CD4-positive, CD25-positive, alpha-beta regulatory T cell (primary cell): Measurements from ENCODE around the gene KBTBD13. TPM values are rescaled to one million over a fixed set of nuclear protein-coding genes. Genes with fewer than 3 reads are reported as not detected.
"Not testable (repeated sequence)": the region's sequence is repeated elsewhere in the genome, so short reads cannot be mapped to it uniquely, and the experiment has no call there.

Source experiments
- ATAC-seq, 2 donors: fragments of 150-1000 bp; cut with Tn5 transposase; one replicate each; pipeline ENCODE4 v1.10.0; 2021; ENCODE audit warnings: low read depth in 2 of 2, moderate number of reproducible peaks in 2 of 2, moderate library complexity in 1 of 2
- DNase-seq, 3 donors: peaks; one replicate each; pipeline versions ENCODE4 v3.0.0 to v3.0.0-alpha.2; 2012 to 2022; ENCODE audit warnings: mixed read lengths in 1 of 3
- H3K27ac ChIP-seq: one replicate; pipeline ENCODE4 v1.7.0; 2013; ENCODE audit warnings: mild to moderate bottlenecking, low read length; ENCODE audit not compliant: insufficient read depth, poor library complexity, severe bottlenecking
- H3K27me3 ChIP-seq: one replicate; pipeline ENCODE4 v1.7.0; 2013; ENCODE audit warnings: low read length; ENCODE audit not compliant: control insufficient read depth, insufficient read depth
- H3K36me3 ChIP-seq: one replicate; pipeline ENCODE4 v1.7.0; 2013; ENCODE audit warnings: mild to moderate bottlenecking, low read length, moderate library complexity; ENCODE audit not compliant: control insufficient read depth, insufficient read depth
- H3K4me1 ChIP-seq: 2 replicates; pipeline ENCODE4 v1.7.0; 2013; ENCODE audit warnings: mild to moderate bottlenecking, low read length; ENCODE audit not compliant: insufficient read depth, control insufficient read depth, poor library complexity, severe bottlenecking
- H3K4me3 ChIP-seq: one replicate; pipeline ENCODE4 v1.7.0; 2013; ENCODE audit warnings: low read depth, mild to moderate bottlenecking, low read length, moderate library complexity
- H3K9me3 ChIP-seq, 2 experiments: 1 replicate in 1 of 2; 2 replicates in 1 of 2; pipeline ENCODE4 v1.7.0; 2013; ENCODE audit warnings: low read length in 2 of 2, mild to moderate bottlenecking in 1 of 2, moderate library complexity in 1 of 2; ENCODE audit not compliant: control insufficient read depth in 2 of 2
- H3K27ac Mint-ChIP-seq, 3 donors: one replicate each; pipeline ENCODE4 v1.8.0; 2020 to 2022; ENCODE audit warnings: mild to moderate bottlenecking in 3 of 3, mixed read lengths in 3 of 3, moderate library complexity in 2 of 3
- H3K27me3 Mint-ChIP-seq: one replicate; pipeline ENCODE4 v1.8.0; 2022; ENCODE audit warnings: mild to moderate bottlenecking, mixed read lengths
- H3K36me3 Mint-ChIP-seq: one replicate; pipeline ENCODE4 v1.8.0; 2020; ENCODE audit warnings: mixed read lengths
- H3K4me1 Mint-ChIP-seq, 4 donors: one replicate each; pipeline ENCODE4 v1.8.0; 2020 to 2022; ENCODE audit warnings: mixed read lengths in 4 of 4, mild to moderate bottlenecking in 1 of 4
- H3K4me3 Mint-ChIP-seq, 4 donors: one replicate each; pipeline ENCODE4 v1.8.0; 2020 to 2022; ENCODE audit warnings: mild to moderate bottlenecking in 4 of 4, mixed read lengths in 4 of 4, moderate library complexity in 3 of 4
- H3K9me3 Mint-ChIP-seq, 7 donors: one replicate each; pipeline ENCODE4 v1.8.0; 2020 to 2022; ENCODE audit warnings: mixed read lengths in 7 of 7, mild to moderate bottlenecking in 3 of 7, moderate library complexity in 2 of 7
- polyA plus RNA-seq, 4 donors: library from polyadenylated mRNA; unstranded; fragments of 300-500 nt; fragmentation: Illumina TruSeq; gene quantifications; one replicate each; pipeline ENCODE4 v1.2.3, GENCODE V29; 2021
- total RNA-seq: library from RNA; stranded (reverse); gene quantifications from one replicate; pipeline ENCODE4 v1.2.3, GENCODE V29; 2022

Gene KBTBD13
- total and polyA plus RNA-seq, 5 donors from 2014 or later, result not detected

DNA sequence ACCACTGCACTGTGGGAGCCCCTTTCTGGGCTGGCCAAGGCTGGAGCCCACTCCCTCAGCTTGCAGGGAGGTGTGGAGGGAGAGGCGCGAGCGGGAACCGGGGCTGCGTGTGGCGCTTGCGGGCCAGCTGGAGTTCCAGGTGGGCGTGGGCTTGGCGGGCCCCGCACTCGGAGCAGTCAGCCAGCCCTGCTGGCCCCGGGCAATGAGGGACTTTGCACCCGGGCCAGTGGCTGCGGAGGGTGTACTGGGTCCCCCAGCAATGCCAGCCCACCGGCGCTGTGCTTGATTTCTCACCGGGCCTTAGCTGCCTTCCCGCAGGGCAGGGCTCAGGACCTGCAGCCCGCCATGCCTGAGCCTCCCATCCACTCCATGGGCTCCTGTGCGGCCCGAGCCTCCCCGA lies 1.6 kb upstream of the KBTBD13 start:
- not testable (repeated sequence) for H3K27me3 ChIP-seq, H3K36me3 ChIP-seq, H3K9me3 ChIP-seq, H3K4me3 ChIP-seq, H3K27ac ChIP-seq, ATAC-seq, H3K27ac Mint-ChIP-seq, H3K4me3 Mint-ChIP-seq, H3K9me3 Mint-ChIP-seq, DNase-seq, H3K36me3 Mint-ChIP-seq, H3K4me1 ChIP-seq, H3K4me1 Mint-ChIP-seq
- H3K27me3 Mint-ChIP-seq, result peaks cover 13% of the 10 kb centered on the region

DNA sequence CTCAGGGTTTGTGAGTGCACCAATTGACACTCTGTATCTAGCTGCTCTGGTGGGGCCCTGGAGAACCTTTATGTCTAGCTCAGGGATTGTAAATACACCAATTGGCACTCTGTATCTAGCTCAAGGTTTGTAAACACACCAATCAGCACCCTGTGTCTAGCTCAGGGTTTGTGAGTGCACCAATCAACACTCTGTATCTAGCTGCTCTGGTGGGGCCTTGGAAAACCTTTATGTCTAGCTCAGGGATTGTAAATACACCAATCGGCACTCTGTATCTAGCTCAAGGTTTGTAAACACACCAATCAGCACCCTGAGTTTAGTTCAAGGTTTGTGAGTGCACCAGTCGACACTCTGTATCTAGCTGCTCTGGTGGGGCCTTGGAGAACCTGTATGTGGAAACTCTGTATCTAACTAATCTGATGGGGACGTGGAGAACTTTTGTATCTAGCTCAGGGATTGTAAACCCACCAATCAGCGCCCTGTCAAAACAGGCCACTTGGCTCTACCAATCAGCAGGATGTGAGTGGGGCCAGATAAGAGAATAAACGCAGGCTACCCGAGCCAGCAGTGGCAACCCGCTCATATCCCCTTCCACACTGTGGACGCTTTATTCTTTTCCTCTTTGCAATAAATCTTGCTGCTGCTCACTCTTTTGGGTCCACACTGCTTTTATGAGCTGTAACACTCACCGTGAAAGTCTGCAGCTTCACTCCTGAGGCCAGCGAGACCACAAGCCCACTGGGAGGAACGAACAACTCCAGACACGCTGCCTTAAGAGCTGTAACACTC lies 745 bp upstream of the KBTBD13 start:
- not testable (repeated sequence) for H3K36me3 Mint-ChIP-seq, H3K4me3 Mint-ChIP-seq, DNase-seq, H3K4me3 ChIP-seq, H3K4me1 ChIP-seq, ATAC-seq, H3K9me3 ChIP-seq, H3K27me3 ChIP-seq, H3K27ac ChIP-seq, H3K9me3 Mint-ChIP-seq, H3K27ac Mint-ChIP-seq, H3K4me1 Mint-ChIP-seq, H3K36me3 ChIP-seq
- peaks cover 19% of the 10 kb centered on the region for H3K27me3 Mint-ChIP-seq

DNA sequence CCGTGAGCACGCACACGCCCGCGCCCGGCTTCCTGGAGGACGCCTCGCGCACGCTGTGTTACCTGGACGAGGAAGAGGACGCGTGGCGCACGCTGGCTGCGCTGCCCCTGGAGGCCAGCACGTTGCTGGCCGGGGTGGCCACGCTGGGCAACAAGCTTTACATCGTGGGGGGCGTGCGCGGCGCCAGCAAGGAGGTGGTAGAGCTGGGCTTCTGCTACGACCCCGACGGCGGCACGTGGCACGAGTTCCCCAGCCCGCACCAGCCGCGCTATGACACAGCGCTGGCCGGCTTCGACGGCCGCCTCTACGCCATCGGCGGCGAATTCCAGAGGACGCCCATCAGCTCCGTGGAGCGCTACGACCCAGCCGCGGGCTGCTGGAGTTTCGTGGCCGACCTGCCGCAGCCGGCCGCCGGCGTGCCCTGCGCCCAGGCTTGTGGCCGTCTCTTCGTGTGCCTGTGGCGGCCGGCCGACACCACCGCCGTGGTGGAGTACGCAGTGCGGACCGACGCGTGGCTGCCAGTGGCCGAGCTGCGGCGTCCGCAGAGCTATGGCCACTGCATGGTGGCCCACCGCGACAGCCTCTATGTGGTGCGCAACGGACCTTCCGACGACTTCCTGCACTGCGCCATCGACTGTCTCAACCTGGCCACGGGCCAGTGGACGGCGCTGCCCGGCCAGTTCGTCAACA lies 890 bp downstream of the KBTBD13 start:
- Histone ChIP-seq H3K4me3 (no peak overlapping the region), H3K27me3 (peaks cover 3% of the 10 kb centered on the region), H3K4me1 (peaks cover 5% of the 10 kb centered on the region), H3K9me3 (no peaks in the 10 kb centered on the region), H3K36me3 (no peaks in the 10 kb centered on the region), H3K27ac (no peak overlapping the region)
- Mint-ChIP-seq H3K36me3 (no peaks in the 10 kb centered on the region), H3K27me3 (peaks cover 30% of the 10 kb centered on the region), H3K4me3 (peak overlapping the region in 2 of 4 donors; percentile 56), H3K9me3 (peaks cover 0 to 3% (median 0%) of the 10 kb centered on the region in 7 donors), H3K4me1 (peaks cover 0 to 13% (median 1%) of the 10 kb centered on the region in 4 donors), H3K27ac (no peak overlapping the region)
- ATAC-seq (no peak), DNase-seq (no peak)

DNA sequence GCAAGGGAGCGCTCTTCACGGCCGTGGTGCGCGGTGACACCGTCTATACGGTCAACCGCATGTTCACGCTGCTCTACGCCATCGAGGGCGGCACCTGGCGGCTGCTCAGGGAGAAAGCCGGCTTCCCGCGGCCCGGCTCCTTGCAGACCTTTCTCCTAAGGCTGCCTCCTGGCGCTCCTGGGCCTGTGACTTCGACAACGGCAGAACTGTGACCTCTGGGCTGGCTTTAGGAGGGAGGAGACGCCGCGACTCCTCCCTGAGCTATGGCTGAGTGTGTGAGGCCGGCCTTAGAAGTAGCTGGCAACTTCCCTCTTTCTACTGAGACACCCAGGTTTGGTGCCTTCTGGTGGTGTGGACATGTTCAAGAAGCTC lies 1.4 kb downstream of the KBTBD13 start:
- H3K36me3 Mint-ChIP-seq, result no peaks in the 10 kb centered on the region
- no peak overlapping the region for H3K27ac Mint-ChIP-seq
- H3K4me3 Mint-ChIP-seq, result peak overlapping the region in 3 of 4 donors; percentile 45 to 56 (median 56)
- Histone ChIP-seq H3K27me3 (peaks cover 3% of the 10 kb centered on the region), H3K27ac (no peak overlapping the region), H3K4me1 (peaks cover 9% of the 10 kb centered on the region), H3K36me3 (no peaks in the 10 kb centered on the region), H3K9me3 (no peaks in the 10 kb centered on the region), H3K4me3 (no peak overlapping the region)
- ATAC-seq, result no peak
- peaks cover 0 to 19% (median 4%) of the 10 kb centered on the region in 4 donors for H3K4me1 Mint-ChIP-seq
- peaks cover 0 to 3% (median 0%) of the 10 kb centered on the region in 7 donors for H3K9me3 Mint-ChIP-seq
- peaks cover 36% of the 10 kb centered on the region for H3K27me3 Mint-ChIP-seq
- peak; percentile 16 to 64 (median 36) for DNase-seq

DNA sequence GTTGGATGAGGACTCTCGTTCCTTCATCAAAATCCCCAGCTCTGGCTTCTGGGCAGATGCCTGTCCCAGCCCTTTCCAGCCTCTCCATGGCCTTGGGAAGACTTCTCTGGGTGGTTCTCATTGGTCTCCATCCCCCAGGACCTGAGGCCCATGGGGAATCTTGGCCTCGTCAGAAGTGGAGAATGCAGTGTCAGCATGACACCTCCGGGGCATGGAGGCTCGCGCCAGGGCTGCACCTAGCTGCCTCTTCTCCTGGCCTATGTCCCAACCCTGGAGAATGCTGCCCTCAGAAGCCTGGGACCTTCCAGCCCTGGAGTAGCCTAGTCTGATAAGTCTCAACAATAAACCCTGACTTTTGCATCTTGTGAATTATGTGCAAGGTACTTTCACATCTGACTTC lies 3.0 kb downstream of the KBTBD13 start:
- Mint-ChIP-seq H3K4me3 (no peak overlapping the region), H3K27me3 (peaks cover 36% of the 10 kb centered on the region), H3K4me1 (peaks cover 0 to 19% (median 4%) of the 10 kb centered on the region in 4 donors), H3K27ac (no peak overlapping the region), H3K36me3 (no peaks in the 10 kb centered on the region), H3K9me3 (peaks cover 0 to 3% (median 0%) of the 10 kb centered on the region in 7 donors)
- Histone ChIP-seq H3K27ac (no peak overlapping the region), H3K9me3 (no peaks in the 10 kb centered on the region), H3K27me3 (peaks cover 8% of the 10 kb centered on the region), H3K4me3 (no peak overlapping the region), H3K4me1 (peaks cover 9% of the 10 kb centered on the region), H3K36me3 (no peaks in the 10 kb centered on the region)
- ATAC-seq (no peak), DNase-seq (no peak)

DNA sequence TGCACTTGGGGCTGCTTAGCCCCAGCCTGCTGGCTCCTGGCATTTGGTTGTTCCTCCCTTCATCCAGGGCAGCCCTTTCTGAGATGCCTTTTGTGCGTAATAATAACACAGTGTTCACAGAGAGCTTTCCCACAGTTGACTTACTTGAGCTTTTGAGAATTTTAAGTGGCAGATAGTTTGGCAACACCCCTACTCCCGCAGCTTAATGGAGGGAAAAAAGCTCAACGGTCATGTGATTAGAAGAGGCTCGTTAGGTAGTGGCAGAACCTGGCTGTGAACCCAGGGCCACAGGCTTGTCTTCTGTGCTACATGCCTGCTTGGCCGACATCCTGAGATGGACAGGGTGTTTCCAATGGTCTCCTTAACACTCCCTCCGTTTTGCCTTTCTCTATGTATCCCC lies 4.7 kb downstream of the KBTBD13 start:
- Mint-ChIP-seq H3K27me3 (peaks cover 39% of the 10 kb centered on the region), H3K4me3 (no peak overlapping the region), H3K9me3 (peaks cover 0 to 3% (median 0%) of the 10 kb centered on the region in 7 donors), H3K36me3 (no peaks in the 10 kb centered on the region), H3K27ac (no peak overlapping the region), H3K4me1 (peaks cover 0 to 19% (median 4%) of the 10 kb centered on the region in 4 donors)
- Histone ChIP-seq H3K4me3 (no peak overlapping the region), H3K27ac (no peak overlapping the region), H3K36me3 (no peaks in the 10 kb centered on the region), H3K9me3 (no peaks in the 10 kb centered on the region), H3K4me1 (peaks cover 9% of the 10 kb centered on the region), H3K27me3 (peaks cover 8% of the 10 kb centered on the region)
- no peak for ATAC-seq
- DNase-seq, result no peak

DNA sequence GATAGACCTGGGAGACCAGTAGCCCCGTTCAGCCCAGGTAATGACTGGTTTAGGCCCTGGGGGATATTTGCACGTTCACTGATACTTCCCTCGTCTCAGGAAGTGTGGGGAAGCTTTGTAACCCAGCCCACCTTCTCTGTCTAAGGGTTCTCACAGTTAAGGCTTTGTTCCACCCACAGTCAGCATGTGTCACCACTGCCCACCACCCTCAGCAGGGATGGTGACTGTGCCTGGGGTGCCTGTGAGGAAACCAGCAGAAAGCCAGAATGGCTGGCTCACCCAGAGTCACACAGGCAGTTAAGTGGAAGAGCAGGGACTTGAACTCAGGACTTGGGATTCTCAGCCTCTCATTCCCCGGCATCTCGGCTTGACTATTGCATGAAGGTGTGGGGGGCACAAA lies 5.2 kb downstream of the KBTBD13 start:
- Histone ChIP-seq H3K27me3 (peaks cover 8% of the 10 kb centered on the region), H3K4me1 (peaks cover 9% of the 10 kb centered on the region), H3K4me3 (no peak overlapping the region), H3K36me3 (no peaks in the 10 kb centered on the region), H3K9me3 (no peaks in the 10 kb centered on the region), H3K27ac (no peak overlapping the region)
- Mint-ChIP-seq H3K4me3 (no peak overlapping the region), H3K27ac (no peak overlapping the region), H3K36me3 (no peaks in the 10 kb centered on the region), H3K27me3 (peaks cover 37% of the 10 kb centered on the region), H3K9me3 (peaks cover 0 to 3% (median 0%) of the 10 kb centered on the region in 7 donors), H3K4me1 (peaks cover 0 to 17% (median 4%) of the 10 kb centered on the region in 4 donors)
- ATAC-seq (no peak), DNase-seq (no peak)
